ENCODE data around the gene PLS1.
"Not testable (repeated sequence)": the region's sequence is repeated elsewhere in the genome, so short reads cannot be mapped to it uniquely, and the experiment has no call there.

The PLS1 gene

GRCh38 chr3:142595581-142595950 lies 627 bp upstream of the PLS1 start:
- ATAC-seq = no peak

DNA sequence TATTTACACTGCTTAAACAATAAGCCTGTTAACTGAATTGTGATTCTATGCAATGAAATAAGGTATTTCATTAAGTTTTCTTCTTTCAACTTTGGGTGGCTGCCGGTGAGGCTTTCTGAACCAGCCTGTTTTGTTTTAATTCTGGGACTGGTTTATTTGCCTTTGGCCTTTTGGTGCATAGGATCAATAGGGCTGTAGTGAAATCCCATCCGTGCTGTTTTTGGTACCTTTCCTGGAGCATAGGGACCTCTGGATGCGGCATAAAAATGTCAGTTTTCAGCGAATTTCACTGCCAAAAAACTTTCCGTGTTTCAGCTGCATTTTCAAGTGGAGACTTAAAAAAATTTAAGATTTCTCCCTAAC lies 514 bp downstream of the PLS1 start:
- ATAC-seq = no peak

More at GRCh38 chr3:142595581-142595950, 627 bp upstream of the PLS1 start:
- no peak for DNase-seq

DNA sequence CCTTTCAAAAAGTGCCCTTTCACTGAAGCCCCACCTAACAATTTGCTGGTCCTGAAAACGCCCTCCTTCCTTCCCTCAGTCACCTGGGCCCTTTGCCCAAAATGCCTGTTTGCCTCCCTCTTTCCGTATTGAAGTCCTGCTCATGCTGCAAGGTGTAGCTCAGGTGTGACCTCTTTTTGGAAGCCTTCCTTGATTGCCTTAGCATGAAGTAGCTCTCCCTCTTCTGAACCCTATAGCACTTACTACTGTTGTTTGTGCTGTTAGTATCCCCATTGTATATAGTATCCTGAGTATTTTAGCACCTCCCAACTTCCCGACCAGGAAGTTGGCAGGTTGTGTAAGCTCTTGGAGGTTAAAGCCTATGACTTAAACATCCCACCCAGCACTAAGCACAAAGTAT lies 1.7 kb downstream of the PLS1 start:
- ATAC-seq (no peak), DNase-seq (no peak)

More for the DNA sequence above, 514 bp downstream of the PLS1 start:
- no peak for DNase-seq

DNA sequence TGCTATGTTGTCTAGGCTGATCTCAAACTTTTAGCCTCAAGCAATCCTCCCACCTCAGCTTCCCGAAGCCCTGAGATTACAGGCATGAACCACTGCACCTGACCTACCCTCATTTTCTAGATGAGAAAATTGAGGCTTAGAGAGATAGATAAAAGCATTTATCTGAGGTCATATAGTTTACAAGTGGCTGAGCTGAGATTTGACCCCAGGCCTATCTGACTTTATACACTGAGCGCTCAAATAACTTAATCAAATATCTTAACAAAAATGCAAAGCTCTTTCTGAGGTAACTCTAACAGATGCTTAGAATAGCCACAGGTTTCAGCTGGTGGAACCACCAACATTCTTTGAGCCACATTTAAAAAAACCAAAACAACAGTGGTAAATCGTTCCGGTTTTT lies 5.5 kb downstream of the PLS1 start:
- no peak for ATAC-seq

DNA sequence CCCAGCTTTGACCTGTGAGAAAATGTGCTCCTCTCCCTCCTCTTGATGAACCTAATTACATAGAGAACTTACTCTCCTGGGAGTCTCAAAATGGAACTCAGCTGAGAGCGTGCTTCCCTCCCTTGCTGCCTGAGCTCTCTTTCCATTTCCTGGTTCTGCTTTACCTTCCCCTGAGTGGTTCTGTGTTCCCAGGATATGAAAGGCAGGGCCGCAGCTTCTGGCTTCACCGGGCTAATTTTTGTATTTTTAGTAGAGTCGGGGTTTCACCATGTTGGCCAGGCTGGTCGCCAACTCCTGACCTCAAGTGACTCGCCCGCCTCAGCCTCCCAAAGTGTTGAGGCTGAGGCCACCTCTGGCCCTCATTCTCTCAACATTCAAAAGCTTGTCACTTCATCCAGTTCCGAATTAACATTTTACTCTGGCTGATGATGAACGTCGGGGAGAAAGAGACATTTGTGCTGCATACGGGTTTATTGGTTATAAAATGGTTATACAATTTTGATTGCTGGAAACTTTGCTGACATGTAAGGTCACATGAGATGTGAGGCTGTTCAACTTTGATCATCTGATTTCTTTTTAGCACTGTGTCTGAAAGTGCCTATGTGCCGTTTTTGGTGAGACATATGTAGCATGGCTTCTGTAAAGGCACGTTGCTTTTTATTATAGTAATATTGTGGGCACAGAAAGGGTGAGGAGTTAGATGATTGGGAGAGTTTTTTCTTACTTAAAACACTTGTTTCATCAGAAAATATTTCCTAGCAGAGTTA lies 6.6 kb downstream of the PLS1 start:
- DNase-seq (no peak), ATAC-seq (no peak)

More for the DNA sequence above, 5.5 kb downstream of the PLS1 start:
- no peak for DNase-seq

GRCh38 chr3:142603386-142603705 lies 7.2 kb downstream of the PLS1 start:
- not testable (repeated sequence) for DNase-seq, ATAC-seq

- no peak for DNase-seq
- no peak for ATAC-seq
Measured at GRCh38 chr3:142604940-142605339, 8.7 kb downstream of the PLS1 start.

DNA sequence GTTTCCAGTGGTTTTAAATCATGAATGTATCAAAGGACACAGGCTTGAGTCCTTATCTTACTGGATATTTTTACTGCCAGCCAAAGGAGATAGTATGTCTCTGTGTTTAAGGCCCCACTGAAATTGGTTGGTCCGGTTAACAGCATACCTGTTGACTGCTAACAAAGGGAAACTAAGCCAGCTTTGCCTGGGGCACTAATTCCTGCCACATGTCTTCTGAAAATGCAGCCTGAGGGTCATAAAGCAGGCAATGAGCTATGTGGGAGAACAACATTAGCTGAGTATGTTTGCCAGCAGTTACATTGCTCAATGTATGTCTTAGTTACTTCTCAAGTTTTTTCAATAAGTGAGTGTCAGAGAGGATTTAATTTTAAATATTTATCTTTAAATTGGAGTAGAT lies 12.4 kb downstream of the PLS1 start:
- ATAC-seq = no peak
- DNase-seq = no peak

DNA sequence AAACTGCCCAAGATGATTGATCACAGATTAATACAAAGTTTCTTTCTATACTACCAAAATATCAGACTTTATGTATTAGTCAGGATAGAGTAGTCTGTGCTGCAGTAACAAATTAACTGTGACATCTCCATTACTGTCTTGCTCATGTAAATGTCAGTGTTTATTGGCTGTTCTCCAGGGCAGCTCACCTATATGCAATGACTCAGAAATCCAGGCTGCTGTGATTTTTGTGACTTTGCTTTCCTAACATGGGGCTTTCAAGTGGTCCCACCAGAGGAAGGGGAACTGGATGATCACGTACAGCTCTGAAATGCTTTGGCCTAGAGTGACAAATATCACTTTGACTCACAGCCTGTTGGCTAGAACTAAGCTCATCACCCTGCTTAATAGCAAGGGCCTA lies 12.9 kb downstream of the PLS1 start:
- ATAC-seq = no peak
- no peak for DNase-seq

DNA sequence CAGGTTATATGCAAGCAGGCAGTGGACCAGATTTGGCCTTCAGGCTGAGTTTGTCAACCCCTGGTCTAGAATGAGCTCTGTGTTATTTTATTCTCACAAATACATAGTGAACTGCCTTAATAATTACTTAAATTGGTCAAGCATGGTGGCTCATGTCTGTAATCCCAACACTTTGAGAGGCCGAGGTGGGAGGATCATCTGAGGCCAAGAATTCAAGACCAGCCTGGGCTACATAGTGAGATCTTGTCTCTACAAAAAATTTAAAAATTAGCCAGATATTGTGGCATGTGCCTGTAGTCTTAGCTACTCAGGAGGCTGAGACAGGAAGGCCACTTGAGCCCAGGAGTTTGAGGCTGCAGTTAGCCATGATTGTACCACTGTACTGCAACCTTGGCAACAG lies 15.0 kb downstream of the PLS1 start:
- no peak for ATAC-seq

DNA sequence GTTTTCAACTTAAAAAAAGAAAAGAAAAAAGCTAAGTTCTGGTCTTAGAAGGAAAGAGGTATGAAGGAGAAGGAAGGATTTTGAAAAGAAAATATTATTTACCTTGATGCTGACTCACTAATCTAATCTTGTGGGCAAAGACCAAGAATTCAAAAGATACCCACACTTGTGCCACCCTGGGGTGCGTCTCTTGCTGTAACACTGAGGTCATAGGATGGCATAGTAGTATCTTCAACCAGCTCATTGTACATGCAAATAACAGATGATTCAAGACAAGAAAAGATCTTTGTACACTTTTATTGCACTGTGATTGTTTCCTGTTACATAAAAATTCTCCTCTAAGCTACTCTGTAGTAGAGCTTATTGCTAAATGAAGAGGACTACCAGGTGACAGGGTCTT lies 17.3 kb downstream of the PLS1 start:
- ATAC-seq (no peak), DNase-seq (no peak)

More for the DNA sequence above, 15.0 kb downstream of the PLS1 start:
- DNase-seq = no peak

GRCh38 chr3:142614059-142614626 lies 17.9 kb downstream of the PLS1 start:
- no peak for DNase-seq
- no peak for ATAC-seq

GRCh38 chr3:142615171-142615570 lies 19.0 kb downstream of the PLS1 start:
- DNase-seq (no peak), ATAC-seq (no peak)

DNA sequence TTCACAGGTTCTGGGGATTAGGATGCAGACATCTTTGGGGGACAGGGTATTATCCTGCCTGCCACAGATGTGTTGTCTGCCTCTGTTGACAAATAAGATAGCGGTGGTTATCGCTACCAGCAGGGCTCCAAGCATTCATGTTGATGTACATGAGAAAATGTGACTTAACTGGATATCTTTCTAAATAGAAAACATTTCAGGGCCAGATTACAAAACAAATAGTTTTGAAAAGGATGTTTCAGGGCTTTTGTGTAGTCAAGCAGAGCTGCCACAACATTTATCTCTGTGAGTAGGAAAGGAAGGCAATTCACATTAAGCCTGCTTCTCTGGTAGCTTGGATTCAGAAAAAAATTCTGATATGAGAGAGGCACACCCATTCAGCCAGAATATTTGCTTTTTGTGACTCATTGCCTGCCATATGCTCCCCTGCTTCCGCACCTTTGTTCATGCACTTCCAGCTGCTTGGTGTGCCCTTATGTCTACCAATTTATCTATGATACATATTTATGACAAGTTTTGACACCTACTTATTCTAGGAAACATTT lies 22.8 kb downstream of the PLS1 start:
- ATAC-seq = no peak

GRCh38 chr3:142622405-142622804 lies 26.2 kb downstream of the PLS1 start:
- no peak for ATAC-seq
- DNase-seq = no peak

More for the DNA sequence above, 22.8 kb downstream of the PLS1 start:
- no peak for DNase-seq

- no peak for ATAC-seq
- no peak for DNase-seq
Measured at GRCh38 chr3:142623194-142623593, 27.0 kb downstream of the PLS1 start.

DNA sequence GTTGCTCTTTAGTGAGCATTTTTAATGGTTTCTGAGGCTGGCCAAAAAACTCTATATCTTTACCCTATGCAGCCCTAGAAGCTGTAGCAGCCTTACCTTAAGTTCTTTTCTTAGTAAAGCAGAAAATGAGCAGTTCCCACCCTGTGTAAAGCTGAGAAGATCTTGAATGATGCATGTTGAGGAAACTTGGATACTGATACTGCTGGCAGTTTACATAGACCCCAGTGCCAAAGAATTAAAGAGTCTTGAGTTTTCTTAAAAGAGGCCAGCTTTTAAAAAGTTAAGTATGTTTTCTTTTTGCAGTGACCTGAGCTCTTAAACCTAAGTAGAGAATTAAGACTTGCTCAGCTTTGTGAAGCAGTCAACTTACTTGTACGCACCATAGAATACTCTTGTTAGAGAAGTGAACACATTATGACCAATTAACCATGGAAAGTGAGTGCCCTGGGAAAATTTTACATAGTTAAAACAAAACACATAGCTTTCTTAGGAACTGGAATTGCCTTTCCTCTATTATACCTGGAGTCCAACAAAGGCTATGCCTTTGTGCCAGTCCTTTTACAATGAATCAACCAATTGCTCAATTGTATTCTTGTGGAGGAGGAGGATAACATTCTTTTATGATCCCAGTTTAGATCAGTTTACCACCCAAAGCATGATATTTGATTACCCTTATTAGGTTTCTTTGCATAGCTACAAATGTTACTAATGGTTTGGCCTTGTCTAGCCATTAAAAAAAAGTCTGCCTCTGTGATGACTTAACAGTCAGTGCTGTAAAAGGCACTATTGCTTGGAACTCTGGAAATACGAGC lies 28.4 kb downstream of the PLS1 start:
- ATAC-seq = no peak

DNA sequence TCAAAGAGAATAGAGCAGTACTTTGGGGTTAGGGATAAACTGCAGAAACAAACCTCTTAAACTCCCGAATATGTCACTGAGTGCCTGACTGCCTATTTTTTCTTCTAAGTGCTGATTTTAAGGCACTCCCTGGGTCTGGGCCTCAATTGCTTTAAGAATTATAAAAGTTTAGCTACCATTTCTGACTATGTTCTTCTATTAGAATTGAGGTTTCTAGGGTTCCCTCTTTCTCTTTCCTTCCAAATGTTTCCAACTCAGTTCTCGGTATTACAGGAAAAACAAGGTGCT lies 28.9 kb downstream of the PLS1 start:
- ATAC-seq = no peak
- DNase-seq = no peak

More for the DNA sequence above, 28.4 kb downstream of the PLS1 start:
- DNase-seq = no peak

DNA sequence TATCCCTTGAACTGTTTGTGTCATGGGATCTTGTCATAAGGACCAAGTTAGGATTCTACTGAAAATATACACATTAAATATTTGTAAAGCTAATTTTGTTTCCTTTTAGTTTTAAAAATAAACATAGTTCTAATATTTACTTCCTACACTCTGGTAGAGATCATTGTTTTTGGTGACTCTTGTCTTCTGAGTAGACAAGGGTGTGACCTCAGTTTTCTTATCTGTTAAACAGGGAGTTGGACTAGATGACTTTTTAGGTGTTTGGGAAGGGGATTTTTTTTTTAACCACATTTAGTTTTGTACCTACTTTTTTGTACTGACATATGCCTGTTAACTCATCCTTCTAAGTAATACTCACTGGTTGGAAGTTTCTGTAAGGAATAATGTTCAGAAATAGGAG lies 30.8 kb downstream of the PLS1 start:
- DNase-seq (no peak), ATAC-seq (no peak)

- ATAC-seq (no peak), DNase-seq (no peak)
Measured at GRCh38 chr3:142628801-142629200, 32.6 kb downstream of the PLS1 start.

DNA sequence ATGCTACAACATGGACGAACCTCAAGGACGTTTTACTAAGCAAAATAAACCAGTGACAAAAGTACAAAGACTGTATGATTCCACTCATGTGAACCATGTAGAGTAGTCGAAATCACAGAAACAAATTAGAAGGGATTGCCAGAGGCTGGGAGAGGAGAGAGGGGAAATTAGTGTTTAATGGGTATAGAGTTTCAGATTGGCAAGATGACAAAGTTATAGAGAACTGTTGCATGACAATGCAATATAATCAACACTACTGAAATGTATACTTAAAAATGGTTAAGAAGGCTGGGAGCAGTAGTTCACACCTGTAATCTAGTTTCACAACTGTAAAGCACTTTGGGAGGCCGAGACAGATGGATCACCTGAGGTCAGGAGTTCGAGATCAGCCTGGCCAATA lies 36.9 kb downstream of the PLS1 start:
- DNase-seq = no peak
- no peak for ATAC-seq

GRCh38 chr3:142636050-142636449 lies 39.9 kb downstream of the PLS1 start:
- DNase-seq = no peak
- no peak for ATAC-seq

GRCh38 chr3:142636664-142637063 lies 40.5 kb downstream of the PLS1 start:
- ATAC-seq = no peak
- DNase-seq = no peak

Data from stimulated activated naive CD8-positive, alpha-beta T cell treated with anti-CD3 and anti-CD28 coated beads, Interleukin-15, Interleukin-2, amounts not matched to agents 100 U/mL and 50 U/mL, for 24 hours (primary cell).